Tibial nerve (tissue), 4 donors: ENCODE measurements around the gene LRRC19. TPM values are rescaled to one million over a fixed set of nuclear protein-coding genes. Genes with fewer than 3 reads are reported as not detected.
A peak's percentile ranks its signal among the peaks of the same experiment; 100 is the strongest.

Source experiments
- DNase-seq, 2 donors: peaks; one replicate each; pipeline ENCODE4 v3.0.0-alpha.2; 2019; ENCODE audit warnings: low spot score in 2 of 2
- H3K27ac ChIP-seq, 4 donors: fragments of 200-600 bp; sonication (generic) in 3 of 4; one replicate each; pipeline ENCODE4 v1.5.1; 2017 to 2019; ENCODE audit warnings: mild to moderate bottlenecking in 1 of 4
- H3K27me3 ChIP-seq, 2 donors: fragments of 200-600 bp; sonication (generic) in 1 of 2; one replicate each; pipeline versions ENCODE4 v1.5.1 to v1.6.0; 2017 to 2019
- H3K36me3 ChIP-seq, 3 donors: fragments of 200-600 bp; sonication (generic); one replicate each; pipeline ENCODE4 v1.5.1; 2018 to 2019
- H3K4me1 ChIP-seq, 4 donors: fragments of 200-600 bp; sonication (generic) in 3 of 4; one replicate each; pipeline ENCODE4 v1.5.1; 2017 to 2019
- H3K4me3 ChIP-seq, 4 donors: fragments of 200-600 bp; sonication (generic) in 3 of 4; one replicate each; pipeline ENCODE4 v1.5.1; 2017 to 2019; ENCODE audit warnings: mild to moderate bottlenecking in 1 of 4, moderate library complexity in 1 of 4
- H3K9me3 ChIP-seq, 4 donors: fragments of 200-600 bp; sonication (generic) in 3 of 4; one replicate each; pipeline ENCODE4 v1.5.1; 2017 to 2019
- EP300 ChIP-seq, 2 donors: sonication (generic); formaldehyde crosslinking; IDR thresholded peaks; one replicate each; pipeline ENCODE4 v1.6.1; 2017; ENCODE audit warnings: antibody characterized with exemption in 2 of 2, mild to moderate bottlenecking in 1 of 2
- POLR2A ChIP-seq, 2 donors: fragments of 450-650 bp; IDR thresholded peaks; one replicate each; pipeline ENCODE4 v1.6.1; 2017; ENCODE audit warnings: antibody characterized with exemption in 2 of 2, mild to moderate bottlenecking in 2 of 2, moderate library complexity in 2 of 2
- WGBS, 2 donors: methylation state at CpG; one replicate each; pipeline ENCODE4 v1.1.5; 2018; 5-methylcytosine and 5-hydroxymethylcytosine counted together
- total RNA-seq, 4 donors: library from RNA; depleted of rRNA; stranded (reverse); fragments of >200 nt; gene quantifications; one replicate each; pipeline ENCODE4 v1.1.0, GENCODE V29; 2016
- TF ChIP-seq, protein P1 (sequence below), 5 experiments: fragments of 200-600 bp in 3 of 5; fragments of 450-650 bp in 2 of 5; sonication (generic) in 3 of 5; IDR thresholded peaks; one replicate each; pipeline ENCODE4 v1.5.1; 2016 to 2019; ENCODE audit warnings: antibody characterized with exemption in 5 of 5, mild to moderate bottlenecking in 3 of 5, moderate library complexity in 2 of 5

LRRC19 gene
- total RNA-seq, 4 donors from 2014 or later, result not detected

DNA sequence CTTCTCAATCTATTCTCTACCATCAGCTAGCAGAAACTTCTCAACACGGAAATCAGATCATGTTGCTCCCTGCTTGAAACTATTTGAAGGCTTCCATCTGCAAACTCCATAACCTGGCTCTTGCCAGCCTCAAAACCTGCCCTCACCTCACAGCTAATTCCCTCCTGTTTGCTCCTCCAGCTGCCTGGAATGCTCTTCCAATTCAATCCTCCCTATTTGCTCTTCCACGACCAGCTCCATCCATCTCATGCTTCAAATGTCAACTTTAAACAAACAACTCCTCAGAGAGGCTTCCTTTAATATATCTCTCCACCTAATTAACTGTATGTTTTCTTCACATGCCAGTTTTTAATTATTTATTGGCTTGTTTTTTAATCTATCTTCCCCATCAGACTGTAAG, 59.9 kb downstream of the LRRC19 start:
- TF ChIP-seq, protein P1, sequence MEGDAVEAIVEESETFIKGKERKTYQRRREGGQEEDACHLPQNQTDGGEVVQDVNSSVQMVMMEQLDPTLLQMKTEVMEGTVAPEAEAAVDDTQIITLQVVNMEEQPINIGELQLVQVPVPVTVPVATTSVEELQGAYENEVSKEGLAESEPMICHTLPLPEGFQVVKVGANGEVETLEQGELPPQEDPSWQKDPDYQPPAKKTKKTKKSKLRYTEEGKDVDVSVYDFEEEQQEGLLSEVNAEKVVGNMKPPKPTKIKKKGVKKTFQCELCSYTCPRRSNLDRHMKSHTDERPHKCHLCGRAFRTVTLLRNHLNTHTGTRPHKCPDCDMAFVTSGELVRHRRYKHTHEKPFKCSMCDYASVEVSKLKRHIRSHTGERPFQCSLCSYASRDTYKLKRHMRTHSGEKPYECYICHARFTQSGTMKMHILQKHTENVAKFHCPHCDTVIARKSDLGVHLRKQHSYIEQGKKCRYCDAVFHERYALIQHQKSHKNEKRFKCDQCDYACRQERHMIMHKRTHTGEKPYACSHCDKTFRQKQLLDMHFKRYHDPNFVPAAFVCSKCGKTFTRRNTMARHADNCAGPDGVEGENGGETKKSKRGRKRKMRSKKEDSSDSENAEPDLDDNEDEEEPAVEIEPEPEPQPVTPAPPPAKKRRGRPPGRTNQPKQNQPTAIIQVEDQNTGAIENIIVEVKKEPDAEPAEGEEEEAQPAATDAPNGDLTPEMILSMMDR (IDR thresholded peaks at IDR 0.05), result no peak
- TF ChIP-seq POLR2A (IDR thresholded peaks at IDR 0.05) (no peak), EP300 (IDR thresholded peaks at IDR 0.05) (no peak)
- WGBS, 2 donors, result 27 to 28% methylated on average over 2 of the region's 2 CpGs
- Histone ChIP-seq H3K4me3 (peak overlapping the region in 2 of 4 donors; percentile 91 to 98), H3K36me3 (no peaks in the 10 kb centered on the region), H3K9me3 (no peaks in the 10 kb centered on the region), H3K4me1 (peaks cover 0 to 51% (median 16%) of the 10 kb centered on the region in 4 donors), H3K27ac (peak overlapping the region in 1 of 4 donors; percentile 98), H3K27me3 (no peaks in the 10 kb centered on the region)
- DNase-seq, result no peak

Other genes with a start within 250 kb of the LRRC19 start
- gene CAAP1, start 112.9 kb downstream of the LRRC19 start, total RNA-seq, result 10 to 100 TPM in 3 of 4 donors, 1 to 10 TPM in 1; 7.5 to 43.2 (median 17.3) TPM
- gene PLAA, start 58.4 kb downstream of the LRRC19 start, total RNA-seq, result 10 to 100 TPM; 24.3 to 35.2 (median 26.7) TPM
- gene IFT74, start 49.3 kb downstream of the LRRC19 start, total RNA-seq, result 10 to 100 TPM; 17.0 to 24.0 (median 22.2) TPM
- gene TEK, start 103.6 kb upstream of the LRRC19 start, total RNA-seq, result 10 to 100 TPM in 3 of 4 donors, 1 to 10 TPM in 1; 9.8 to 20.0 (median 16.7) TPM